Measurements from ENCODE around the gene MRFAP1L1. TPM values are rescaled to one million over a fixed set of nuclear protein-coding genes. Genes with fewer than 3 reads are reported as not detected.

The MRFAP1L1 gene
- total and polyA plus RNA-seq, 9 of the 15 experiments (the other 6 are each of a cell fraction or from before 2014, with no cell fraction given) = 37.6 to 111 (median 83.8) TPM

GRCh38 chr4:6658597-6659075 is 51.0 kb downstream of the MRFAP1L1 start:
- FAIRE-seq = no peak
- ATAC-seq = no peak
- Histone ChIP-seq H3K27ac (ENCODE audit: extremely low read depth, low read depth, low read length) (no peak overlapping the region), H3K79me2 (ENCODE audit: control insufficient read depth, insufficient read depth, low read length) (no peaks in the 10 kb centered on the region), H3K9me1 (ENCODE audit: control insufficient read depth, insufficient read depth, low read length) (no peaks in the 10 kb centered on the region), H3K4me3 (no peak overlapping the region), H2AFZ (ENCODE audit: low read depth, low read length) (no peak overlapping the region), H3K4me1 (replicated peaks in 1 of 2; ENCODE audit: control insufficient read depth in 2 of 2, insufficient read depth in 2 of 2, low read length in 2 of 2) (peaks cover 0 to 17% of the 10 kb centered on the region in 2 experiments; a peak in 3 of 5 replicates), H3K27me3 (ENCODE audit: control insufficient read depth in 2 of 2, insufficient read depth in 2 of 2, low read length in 2 of 2) (0 out of 5 replicates have a peak, but pooled peaks cover 3 to 5% of the 10 kb centered on the region in 2 experiments), H3K9me3 (replicated peaks; ENCODE audit: control insufficient read depth, insufficient read depth, low read depth, low read length) (no peaks in the 10 kb centered on the region), H4K20me1 (replicated peaks; ENCODE audit: control insufficient read depth, insufficient read depth, low read length) (no peaks in the 10 kb centered on the region), H3K36me3 (ENCODE audit: control insufficient read depth, insufficient read depth, low read length) (no peaks in the 10 kb centered on the region), H3K9ac (ENCODE audit: insufficient read depth in 1 of 2, low read depth in 2 of 2, low read length in 2 of 2) (no peak overlapping the region), H3K4me2 (ENCODE audit: insufficient read depth, low read length) (no peak overlapping the region)
- TF ChIP-seq CLOCK (CRISPR knock-in tag; IDR thresholded peaks at IDR 0.05; ENCODE audit: borderline replicate concordance) (no peak), NFATC3 (IDR thresholded peaks at IDR 0.05) (no peak), ZBTB33 (CRISPR knock-in tag; IDR thresholded peaks at IDR 0.05) (0 out of 2 replicates have a peak, but pooled peaks have one; percentile 12), SAP30 (IDR thresholded peaks at IDR 0.05; ENCODE audit: borderline replicate concordance, insufficient read depth, low read depth, low read length, poor library complexity, severe bottlenecking) (no peak)
- TF ChIP-seq, protein P1, sequence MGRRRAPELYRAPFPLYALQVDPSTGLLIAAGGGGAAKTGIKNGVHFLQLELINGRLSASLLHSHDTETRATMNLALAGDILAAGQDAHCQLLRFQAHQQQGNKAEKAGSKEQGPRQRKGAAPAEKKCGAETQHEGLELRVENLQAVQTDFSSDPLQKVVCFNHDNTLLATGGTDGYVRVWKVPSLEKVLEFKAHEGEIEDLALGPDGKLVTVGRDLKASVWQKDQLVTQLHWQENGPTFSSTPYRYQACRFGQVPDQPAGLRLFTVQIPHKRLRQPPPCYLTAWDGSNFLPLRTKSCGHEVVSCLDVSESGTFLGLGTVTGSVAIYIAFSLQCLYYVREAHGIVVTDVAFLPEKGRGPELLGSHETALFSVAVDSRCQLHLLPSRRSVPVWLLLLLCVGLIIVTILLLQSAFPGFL (CRISPR knock-in tag; IDR thresholded peaks at IDR 0.05) = no peak
- ChIA-PET CTCF (ENCODE audit: low intra/inter-chr PET ratio) (no interaction called here), POLR2A (interaction anchor here (0.9 to 1.9 kb wide), 3 partner anchors 12 to 16 kb away, joined by 3 to 9 read pairs (median 4); a partner anchor contains a TSS)
- intact Hi-C loops (cut with micrococcal nuclease) (no loop called here), in situ Hi-C loops (cut with MboI) (no loop called here)
- no TSS peak for BruUV-seq (replicated peaks)
- DNase-seq (ENCODE audit: extremely low read depth in 1 of 4, low spot score in 3 of 4) = no peak
- WGBS (ENCODE audit: insufficient coverage, low coverage, missing lambda C conversion rate) = 92% methylated on average over 44 of the region's 52 CpGs
